ENCODE results near the gene FXR2. TPM values are rescaled to one million over a fixed set of nuclear protein-coding genes. Genes with fewer than 3 reads are reported as not detected.

FXR2 gene
- total RNA-seq, 1 donor: 7.7 TPM

GRCh38 chr17:7573324-7574080 is 41.2 kb downstream of the FXR2 start:
- no peaks in the 10 kb centered on the region for H3K9me3 ChIP-seq (ENCODE audit: low read depth, low read length)
- H3K4me1 ChIP-seq (ENCODE audit: insufficient read depth, low read length): peaks cover 57% of the 10 kb centered on the region
- no peaks in the 10 kb centered on the region for H3K27me3 ChIP-seq (ENCODE audit: insufficient read depth, low read length)
- H3K4me3 ChIP-seq (ENCODE audit: low read length): peak overlapping the region; percentile 96

- Histone ChIP-seq H3K4me3 (ENCODE audit: low read length) (peak overlapping the region; percentile 96), H3K27me3 (ENCODE audit: insufficient read depth, low read length) (no peaks in the 10 kb centered on the region), H3K9me3 (ENCODE audit: low read depth, low read length) (no peaks in the 10 kb centered on the region), H3K4me1 (ENCODE audit: insufficient read depth, low read length) (peaks cover 50% of the 10 kb centered on the region)
Observed at GRCh38 chr17:7572588-7573323, 41.9 kb downstream of the FXR2 start.

- Histone ChIP-seq H3K4me3 (ENCODE audit: low read length) (peak overlapping the region; percentile 62), H3K27me3 (ENCODE audit: insufficient read depth, low read length) (no peaks in the 10 kb centered on the region), H3K9me3 (ENCODE audit: low read depth, low read length) (no peaks in the 10 kb centered on the region), H3K4me1 (ENCODE audit: insufficient read depth, low read length) (peaks cover 45% of the 10 kb centered on the region)
Observed at GRCh38 chr17:7572338-7572587, 42.4 kb downstream of the FXR2 start.

GRCh38 chr17:7570351-7570750 is 44.3 kb downstream of the FXR2 start:
- H3K9me3 ChIP-seq (ENCODE audit: low read depth, low read length): no peaks in the 10 kb centered on the region
- peaks cover 26% of the 10 kb centered on the region for H3K4me1 ChIP-seq (ENCODE audit: insufficient read depth, low read length)
- H3K4me3 ChIP-seq (ENCODE audit: low read length): no peak overlapping the region
- H3K27me3 ChIP-seq (ENCODE audit: insufficient read depth, low read length): no peaks in the 10 kb centered on the region

- no peak overlapping the region for H3K4me3 ChIP-seq (ENCODE audit: low read length)
- peaks cover 18% of the 10 kb centered on the region for H3K4me1 ChIP-seq (ENCODE audit: insufficient read depth, low read length)
- H3K27me3 ChIP-seq (ENCODE audit: insufficient read depth, low read length): no peaks in the 10 kb centered on the region
- no peaks in the 10 kb centered on the region for H3K9me3 ChIP-seq (ENCODE audit: low read depth, low read length)
Observed at GRCh38 chr17:7569571-7569970, 45.1 kb downstream of the FXR2 start.

GRCh38 chr17:7563115-7563869 is 51.4 kb downstream of the FXR2 start:
- no peaks in the 10 kb centered on the region for H3K27me3 ChIP-seq (ENCODE audit: insufficient read depth, low read length)
- no peaks in the 10 kb centered on the region for H3K9me3 ChIP-seq (ENCODE audit: low read depth, low read length)
- H3K4me1 ChIP-seq (ENCODE audit: insufficient read depth, low read length): peaks cover 44% of the 10 kb centered on the region
- H3K4me3 ChIP-seq (ENCODE audit: low read length): no peak overlapping the region

- H3K9me3 ChIP-seq (ENCODE audit: low read depth, low read length): no peaks in the 10 kb centered on the region
- peak overlapping the region; percentile 52 for H3K4me3 ChIP-seq (ENCODE audit: low read length)
- peaks cover 55% of the 10 kb centered on the region for H3K4me1 ChIP-seq (ENCODE audit: insufficient read depth, low read length)
- no peaks in the 10 kb centered on the region for H3K27me3 ChIP-seq (ENCODE audit: insufficient read depth, low read length)
Observed at GRCh38 chr17:7562208-7562605, 52.5 kb downstream of the FXR2 start.

- no peaks in the 10 kb centered on the region for H3K27me3 ChIP-seq (ENCODE audit: insufficient read depth, low read length)
- peak within 1 kb of the TSS; percentile 59 for H3K4me3 ChIP-seq (ENCODE audit: low read length)
- H3K4me1 ChIP-seq (ENCODE audit: insufficient read depth, low read length): peaks cover 60% of the 10 kb centered on the region
- no peaks in the 10 kb centered on the region for H3K9me3 ChIP-seq (ENCODE audit: low read depth, low read length)
Observed at GRCh38 chr17:7561589-7562207, 53.0 kb downstream of the FXR2 start, which contains the start of gene SENP3. TSS of gene SENP3 (plus strand) at chr17:7561919. CDS start at chr17:7563077, 1,158 bp downstream.

- H3K4me3 ChIP-seq (ENCODE audit: low read length): peak overlapping the region; percentile 59
- peaks cover 63% of the 10 kb centered on the region for H3K4me1 ChIP-seq (ENCODE audit: insufficient read depth, low read length)
- H3K9me3 ChIP-seq (ENCODE audit: low read depth, low read length): no peaks in the 10 kb centered on the region
- no peaks in the 10 kb centered on the region for H3K27me3 ChIP-seq (ENCODE audit: insufficient read depth, low read length)
Observed at GRCh38 chr17:7561028-7561575, 53.6 kb downstream of the FXR2 start.

- Histone ChIP-seq H3K9me3 (ENCODE audit: low read depth, low read length) (no peaks in the 10 kb centered on the region), H3K27me3 (ENCODE audit: insufficient read depth, low read length) (no peaks in the 10 kb centered on the region), H3K4me3 (ENCODE audit: low read length) (peak overlapping the region; percentile 59), H3K4me1 (ENCODE audit: insufficient read depth, low read length) (peaks cover 67% of the 10 kb centered on the region)
Observed at GRCh38 chr17:7560172-7561027, 54.3 kb downstream of the FXR2 start.

GRCh38 chr17:7559320-7560171 is 55.2 kb downstream of the FXR2 start:
- no peaks in the 10 kb centered on the region for H3K27me3 ChIP-seq (ENCODE audit: insufficient read depth, low read length)
- H3K4me3 ChIP-seq (ENCODE audit: low read length): peak overlapping the region; percentile 59
- H3K9me3 ChIP-seq (ENCODE audit: low read depth, low read length): no peaks in the 10 kb centered on the region
- peaks cover 75% of the 10 kb centered on the region for H3K4me1 ChIP-seq (ENCODE audit: insufficient read depth, low read length)

GRCh38 chr17:7558544-7559319 is 56.0 kb downstream of the FXR2 start, which contains the start of gene TNFSF13:
TSS of gene TNFSF13 (plus strand) at chr17:7558750. CDS start at chr17:7559040, 290 bp downstream.
- Histone ChIP-seq H3K27me3 (ENCODE audit: insufficient read depth, low read length) (no peaks in the 10 kb centered on the region), H3K4me1 (ENCODE audit: insufficient read depth, low read length) (peaks cover 83% of the 10 kb centered on the region), H3K9me3 (ENCODE audit: low read depth, low read length) (no peaks in the 10 kb centered on the region), H3K4me3 (ENCODE audit: low read length) (peak within 1 kb of the TSS; percentile 59)
